Measurements from ENCODE around the gene COL2A1.

GRCh38 chr12:48040354-48040753 lies 36.1 kb upstream of the COL2A1 start:
- TF ChIP-seq POLR2AphosphoS5 (IDR thresholded peaks at IDR 0.05) (no peak), EP300 (IDR thresholded peaks at IDR 0.05; ENCODE audit: low read depth) (no peak), POLR2A (IDR thresholded peaks at IDR 0.05) (no peak)

All from transverse colon (tissue), 3 donors.